Neural progenitor cell (in vitro differentiated cells): ENCODE data around the gene SELENOP. TPM values are rescaled to one million over a fixed set of nuclear protein-coding genes. Genes with fewer than 3 reads are reported as not detected.

Experiments used
- DNase-seq: peaks from one replicate; pipeline ENCODE4 v3.0.0-alpha.2; 2016; ENCODE audit warnings: low spot score
- H2AFZ ChIP-seq: fragments of 200-600 bp; sonication (generic); replicated peaks from 2 replicates; pipeline ENCODE4 v1.6.1; 2016; ENCODE audit warnings: antibody characterized with exemption
- H3F3A ChIP-seq: fragments of 200-600 bp; sonication (generic); 2 replicates; pipeline ENCODE4 v1.6.1; 2016; ENCODE audit warnings: antibody characterized with exemption, low read depth
- H3K27ac ChIP-seq: fragments of 200-600 bp; sonication (generic); 2 replicates; pipeline ENCODE4 v1.5.1; 2016; ENCODE audit warnings: mild to moderate bottlenecking
- H3K27me3 ChIP-seq: fragments of 200-600 bp; sonication (generic); 2 replicates; pipeline ENCODE4 v1.6.1; 2016; ENCODE audit warnings: mild to moderate bottlenecking, moderate library complexity
- H3K36me3 ChIP-seq: fragments of 200-600 bp; sonication (generic); 2 replicates; pipeline ENCODE4 v1.5.1; 2016
- H3K4me1 ChIP-seq: fragments of 200-600 bp; sonication (generic); 2 replicates; pipeline ENCODE4 v1.6.1; 2016; ENCODE audit warnings: mixed run types
- H3K4me2 ChIP-seq: fragments of 200-600 bp; sonication (generic); 2 replicates; pipeline ENCODE4 v1.6.1; 2016
- H3K4me3 ChIP-seq: fragments of 200-600 bp; sonication (generic); 2 replicates; pipeline ENCODE4 v1.5.1; 2016
- H3K79me2 ChIP-seq: fragments of 200-600 bp; sonication (generic); 2 replicates; pipeline ENCODE4 v1.6.1; 2016; ENCODE audit warnings: low read depth
- H3K9ac ChIP-seq: fragments of 200-600 bp; sonication (generic); 2 replicates; pipeline ENCODE4 v1.6.1; 2016
- H3K9me3 ChIP-seq: fragments of 200-600 bp; sonication (generic); 2 replicates; pipeline ENCODE4 v1.5.1; 2016; ENCODE audit warnings: low read depth
- H4K20me1 ChIP-seq: fragments of 200-600 bp; sonication (generic); 2 replicates; pipeline ENCODE4 v1.6.1; 2016; ENCODE audit warnings: low read depth
- H3K27ac Mint-ChIP-seq: 3 replicates; pipeline ENCODE4 v1.8.0; 2021; ENCODE audit warnings: mixed read lengths
- H3K27me3 Mint-ChIP-seq: 2 replicates; pipeline ENCODE4 v1.8.0; 2022; ENCODE audit warnings: low read depth, mild to moderate bottlenecking, inconsistent platforms, moderate library complexity, mixed read lengths; ENCODE audit not compliant: insufficient read depth
- H3K36me3 Mint-ChIP-seq: 3 replicates; pipeline ENCODE4 v1.8.0; 2021; ENCODE audit warnings: mixed read lengths
- H3K4me1 Mint-ChIP-seq: 3 replicates; pipeline ENCODE4 v1.8.0; 2021; ENCODE audit warnings: mixed read lengths
- H3K4me3 Mint-ChIP-seq: 3 replicates; pipeline ENCODE4 v1.8.0; 2021; ENCODE audit warnings: mild to moderate bottlenecking, moderate library complexity, mixed read lengths
- H3K9me3 Mint-ChIP-seq: 3 replicates; pipeline ENCODE4 v1.8.0; 2020; ENCODE audit warnings: mixed read lengths
- EZH2 ChIP-seq: fragments of 200-600 bp; sonication (generic); IDR thresholded peaks from 2 replicates; pipeline ENCODE4 v1.6.1; 2017; ENCODE audit warnings: antibody characterized with exemption, mild to moderate bottlenecking, moderate library complexity
- EZH2phosphoT487 ChIP-seq: fragments of 200-600 bp; sonication (generic); IDR thresholded peaks from 2 replicates; pipeline ENCODE4 v1.6.1; 2017; ENCODE audit warnings: antibody characterized with exemption
- total RNA-seq: library from RNA; depleted of rRNA; stranded (reverse); fragments of >200 nt; gene quantifications from 2 replicates; pipeline ENCODE4 v1.2.3, GENCODE V29; 2015; ENCODE audit warnings: low replicate concordance
- TF ChIP-seq, protein P1 (sequence below): fragments of 200-600 bp; sonication (generic); IDR thresholded peaks from 2 replicates; pipeline ENCODE4 v1.5.1; 2017; ENCODE audit warnings: antibody characterized with exemption, mild to moderate bottlenecking

The SELENOP gene
- total RNA-seq, 1 donor from 2014 or later = 1.4 TPM

DNA sequence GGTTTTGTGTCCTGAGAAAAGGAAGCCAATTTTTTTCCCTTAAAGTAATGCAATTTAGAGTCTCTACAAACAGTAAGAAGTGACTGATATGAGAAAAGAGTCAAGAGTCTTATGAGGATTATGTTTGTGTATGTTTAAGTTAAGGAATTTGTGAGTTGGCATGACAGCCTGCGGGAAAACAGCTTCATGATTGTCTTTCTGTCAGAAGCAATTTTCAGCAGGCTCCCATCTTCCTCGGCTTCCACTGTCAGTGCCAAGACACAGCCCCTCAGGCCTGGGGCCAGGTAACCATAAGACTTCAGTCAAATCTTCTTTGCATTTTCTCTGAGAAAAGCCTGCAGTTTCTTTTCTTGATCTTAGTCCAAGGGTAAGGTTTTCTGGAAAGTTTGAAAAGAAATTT is 17.0 kb upstream of the SELENOP start:
- TF ChIP-seq EZH2 = no peak
- TF ChIP-seq EZH2phosphoT487 = no peak
- TF ChIP-seq, protein P1, sequence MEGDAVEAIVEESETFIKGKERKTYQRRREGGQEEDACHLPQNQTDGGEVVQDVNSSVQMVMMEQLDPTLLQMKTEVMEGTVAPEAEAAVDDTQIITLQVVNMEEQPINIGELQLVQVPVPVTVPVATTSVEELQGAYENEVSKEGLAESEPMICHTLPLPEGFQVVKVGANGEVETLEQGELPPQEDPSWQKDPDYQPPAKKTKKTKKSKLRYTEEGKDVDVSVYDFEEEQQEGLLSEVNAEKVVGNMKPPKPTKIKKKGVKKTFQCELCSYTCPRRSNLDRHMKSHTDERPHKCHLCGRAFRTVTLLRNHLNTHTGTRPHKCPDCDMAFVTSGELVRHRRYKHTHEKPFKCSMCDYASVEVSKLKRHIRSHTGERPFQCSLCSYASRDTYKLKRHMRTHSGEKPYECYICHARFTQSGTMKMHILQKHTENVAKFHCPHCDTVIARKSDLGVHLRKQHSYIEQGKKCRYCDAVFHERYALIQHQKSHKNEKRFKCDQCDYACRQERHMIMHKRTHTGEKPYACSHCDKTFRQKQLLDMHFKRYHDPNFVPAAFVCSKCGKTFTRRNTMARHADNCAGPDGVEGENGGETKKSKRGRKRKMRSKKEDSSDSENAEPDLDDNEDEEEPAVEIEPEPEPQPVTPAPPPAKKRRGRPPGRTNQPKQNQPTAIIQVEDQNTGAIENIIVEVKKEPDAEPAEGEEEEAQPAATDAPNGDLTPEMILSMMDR = no peak
- H3K79me2 ChIP-seq = no peaks in the 10 kb centered on the region
- H3F3A ChIP-seq = no peaks in the 10 kb centered on the region
- DNase-seq = no peak
- Mint-ChIP-seq H3K36me3 (no peaks in the 10 kb centered on the region), H3K27ac (no peak overlapping the region), H3K4me3 (no peak overlapping the region), H3K4me1 (no peaks in the 10 kb centered on the region), H3K9me3 (no peaks in the 10 kb centered on the region), H3K27me3 (no peaks in the 10 kb centered on the region)
- no peak overlapping the region for H3K27ac ChIP-seq
- H3K36me3 ChIP-seq = no peaks in the 10 kb centered on the region
- no peak overlapping the region for H2AFZ ChIP-seq
- no peak overlapping the region for H3K4me3 ChIP-seq
- H3K4me1 ChIP-seq = no peaks in the 10 kb centered on the region
- H3K9me3 ChIP-seq = no peaks in the 10 kb centered on the region
- no peaks in the 10 kb centered on the region for H4K20me1 ChIP-seq
- no peak overlapping the region for H3K4me2 ChIP-seq
- no peaks in the 10 kb centered on the region for H3K27me3 ChIP-seq
- no peak overlapping the region for H3K9ac ChIP-seq

DNA sequence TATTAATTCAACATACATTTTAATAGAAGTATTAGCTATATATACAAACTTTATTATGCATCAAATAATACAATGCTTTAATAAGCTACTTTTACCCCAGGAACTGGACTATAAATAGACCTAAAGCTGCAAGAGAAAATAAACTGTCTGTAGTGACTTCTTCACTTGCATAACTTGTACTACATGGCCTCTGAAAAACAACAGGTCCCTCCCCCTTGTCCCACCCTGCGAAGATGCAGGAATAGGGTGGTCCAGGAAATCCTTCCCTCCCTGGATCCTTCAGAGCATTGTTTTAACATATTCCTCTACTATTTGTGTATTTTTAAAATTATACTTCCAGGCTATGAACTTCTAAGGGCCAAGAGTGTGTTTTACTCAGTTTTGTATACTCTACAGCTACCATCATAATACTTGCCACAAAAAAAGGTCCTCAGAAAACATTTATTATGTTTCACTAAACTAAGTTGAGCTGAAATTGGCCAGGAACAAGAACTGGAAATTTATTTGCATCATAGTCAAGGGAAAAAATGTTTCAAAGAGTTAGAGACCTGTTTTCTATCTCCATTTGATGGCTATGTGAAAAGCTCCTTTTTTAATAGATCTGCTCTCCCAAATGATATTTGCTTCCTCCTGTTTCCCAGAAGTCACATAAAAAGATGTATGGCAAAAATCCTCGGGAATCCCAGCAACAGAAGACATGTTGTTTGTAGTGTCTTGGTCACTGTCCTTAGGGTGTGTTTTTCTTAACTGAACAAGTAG is 15.2 kb upstream of the SELENOP start:
- H3K9me3 Mint-ChIP-seq = no peaks in the 10 kb centered on the region
- no peak overlapping the region for H2AFZ ChIP-seq

DNA sequence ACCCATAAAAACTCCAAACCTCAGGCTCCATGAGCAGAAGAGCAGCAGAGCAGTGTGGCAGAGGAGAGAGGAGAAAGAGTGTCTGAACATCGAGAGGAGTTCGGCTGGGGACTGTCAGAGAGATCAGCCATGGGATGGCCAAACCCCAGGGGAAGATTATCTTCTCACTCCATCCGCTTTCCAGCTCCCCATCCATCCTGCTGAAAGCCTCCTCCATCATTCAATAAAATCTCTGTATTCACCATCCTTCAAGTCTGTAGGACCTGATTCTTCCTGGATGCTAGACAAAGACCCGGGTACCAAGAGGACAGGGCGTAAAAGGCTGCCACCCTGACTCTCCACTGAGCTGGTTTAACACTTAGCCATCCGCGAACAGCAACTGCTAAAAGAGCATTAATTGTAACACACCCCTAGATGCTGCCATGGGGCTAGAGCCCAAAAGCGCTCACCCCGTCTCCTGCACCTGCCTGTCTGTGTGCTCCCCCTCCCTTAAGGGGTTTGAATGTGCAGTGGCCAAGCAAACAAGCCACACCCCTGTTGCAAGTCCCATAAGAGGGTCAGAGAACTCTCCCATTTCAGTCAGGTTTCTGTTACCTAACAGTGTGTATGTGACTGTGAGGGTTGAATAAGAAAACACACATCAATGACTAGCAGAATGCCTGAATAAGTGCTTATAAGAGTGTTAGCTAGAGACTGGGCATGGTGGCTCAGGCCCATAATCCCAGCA is 13.9 kb upstream of the SELENOP start:
- H3K27ac ChIP-seq = no peak overlapping the region
- Mint-ChIP-seq H3K27ac (no peak overlapping the region), H3K4me1 (no peaks in the 10 kb centered on the region), H3K36me3 (no peaks in the 10 kb centered on the region), H3K27me3 (no peaks in the 10 kb centered on the region), H3K4me3 (no peak overlapping the region), H3K9me3 (no peaks in the 10 kb centered on the region)
- H3K9ac ChIP-seq = no peak overlapping the region
- H2AFZ ChIP-seq = no peak overlapping the region
- no peaks in the 10 kb centered on the region for H4K20me1 ChIP-seq
- no peaks in the 10 kb centered on the region for H3K36me3 ChIP-seq
- no peaks in the 10 kb centered on the region for H3F3A ChIP-seq
- TF ChIP-seq EZH2phosphoT487 = no peak
- no peak for TF ChIP-seq EZH2
- TF ChIP-seq, protein P1 = no peak
- no peak overlapping the region for H3K4me3 ChIP-seq
- H3K27me3 ChIP-seq = no peaks in the 10 kb centered on the region
- no peak overlapping the region for H3K4me2 ChIP-seq
- no peaks in the 10 kb centered on the region for H3K4me1 ChIP-seq
- no peaks in the 10 kb centered on the region for H3K79me2 ChIP-seq
- DNase-seq = no peak
- no peaks in the 10 kb centered on the region for H3K9me3 ChIP-seq

More for the DNA sequence above, 15.2 kb upstream of the SELENOP start:
- H3K36me3 ChIP-seq = no peaks in the 10 kb centered on the region
- no peaks in the 10 kb centered on the region for H3K27me3 Mint-ChIP-seq
- TF ChIP-seq, protein P1 = no peak
- TF ChIP-seq EZH2phosphoT487 (no peak), EZH2 (no peak)
- H3K27me3 ChIP-seq = no peaks in the 10 kb centered on the region
- H4K20me1 ChIP-seq = no peaks in the 10 kb centered on the region
- H3K79me2 ChIP-seq = no peaks in the 10 kb centered on the region
- DNase-seq = no peak
- H3K27ac Mint-ChIP-seq = no peak overlapping the region
- no peak overlapping the region for H3K9ac ChIP-seq
- H3K27ac ChIP-seq = no peak overlapping the region
- no peaks in the 10 kb centered on the region for H3K36me3 Mint-ChIP-seq
- no peak overlapping the region for H3K4me3 Mint-ChIP-seq
- H3K4me1 Mint-ChIP-seq = no peaks in the 10 kb centered on the region
- no peak overlapping the region for H3K4me3 ChIP-seq
- no peaks in the 10 kb centered on the region for H3K9me3 ChIP-seq
- no peaks in the 10 kb centered on the region for H3F3A ChIP-seq
- H3K4me2 ChIP-seq = no peak overlapping the region
- no peaks in the 10 kb centered on the region for H3K4me1 ChIP-seq
